MCF 10A (cell line): ENCODE data around the gene CCT3. TPM values are rescaled to one million over a fixed set of nuclear protein-coding genes. Genes with fewer than 3 reads are reported as not detected.

Experiments
- BruUV-seq: library from RNA; stranded (reverse); fragments of 400-500 nt; replicated peaks from 2 replicates; lab custom pipeline; 2021; lab: Mats Ljungman, UMichigan
- CTCF ChIA-PET: fragments of 300-600 bp; sonication (Branson Sonifier 250); formaldehyde crosslinking; extraction: SDS; loops from one replicate; lab custom pipeline; 2021; ENCODE audit warnings: antibody characterized with exemption, inconsistent platforms; lab: Yijun Ruan, JAX
- POLR2A ChIA-PET: fragments of 300-600, 350-650 bp; sonication (Branson Sonifier 250); formaldehyde crosslinking; extraction: SDS; loops from one replicate; lab custom pipeline; 2020; ENCODE audit warnings: antibody characterized with exemption, inconsistent platforms; lab: Yijun Ruan, JAX
- DNase-seq: peaks from one replicate; pipeline ENCODE4 v3.0.0-alpha.2; 2018; ENCODE audit not compliant: unreplicated experiment
- H3K27ac Mint-ChIP-seq: one replicate; pipeline ENCODE4 v1.8.0; 2022; ENCODE audit warnings: mild to moderate bottlenecking, low read depth, mixed read lengths; ENCODE audit not compliant: unreplicated experiment
- H3K27me3 Mint-ChIP-seq: one replicate; pipeline ENCODE4 v1.8.0; 2022; ENCODE audit warnings: mixed read lengths; ENCODE audit not compliant: insufficient read depth, unreplicated experiment
- H3K36me3 Mint-ChIP-seq: one replicate; pipeline ENCODE4 v1.8.0; 2022; ENCODE audit warnings: mild to moderate bottlenecking, moderate library complexity, mixed read lengths; ENCODE audit not compliant: insufficient read depth, unreplicated experiment
- H3K4me1 Mint-ChIP-seq: one replicate; pipeline ENCODE4 v1.8.0; 2022; ENCODE audit warnings: mixed read lengths; ENCODE audit not compliant: insufficient read depth, unreplicated experiment
- H3K4me3 Mint-ChIP-seq: one replicate; pipeline ENCODE4 v1.8.0; 2022; ENCODE audit warnings: mild to moderate bottlenecking, moderate library complexity, mixed read lengths; ENCODE audit not compliant: unreplicated experiment
- H3K9me3 Mint-ChIP-seq: one replicate; pipeline ENCODE4 v1.8.0; 2022; ENCODE audit warnings: mixed read lengths; ENCODE audit not compliant: unreplicated experiment
- intact Hi-C: fragments of 100-400 bp; cut with micrococcal nuclease; formaldehyde crosslinking; loops from 2 replicates; pipeline ENCODE4 v1.14.1; 2022
- total RNA-seq: library from RNA; stranded (reverse); gene quantifications from 2 replicates; pipeline ENCODE4 v1.2.3, GENCODE V29; 2022
- TF ChIP-seq, protein P1 (sequence below): fragments of 200-600 bp; IDR thresholded peaks from one replicate; pipeline ENCODE4 v1.8.0; 2022; ENCODE audit warnings: antibody characterized with exemption, mild to moderate bottlenecking; ENCODE audit not compliant: unreplicated experiment

Gene CCT3
- total RNA-seq, 1 experiment from 2014 or later, result 574 TPM

DNA sequence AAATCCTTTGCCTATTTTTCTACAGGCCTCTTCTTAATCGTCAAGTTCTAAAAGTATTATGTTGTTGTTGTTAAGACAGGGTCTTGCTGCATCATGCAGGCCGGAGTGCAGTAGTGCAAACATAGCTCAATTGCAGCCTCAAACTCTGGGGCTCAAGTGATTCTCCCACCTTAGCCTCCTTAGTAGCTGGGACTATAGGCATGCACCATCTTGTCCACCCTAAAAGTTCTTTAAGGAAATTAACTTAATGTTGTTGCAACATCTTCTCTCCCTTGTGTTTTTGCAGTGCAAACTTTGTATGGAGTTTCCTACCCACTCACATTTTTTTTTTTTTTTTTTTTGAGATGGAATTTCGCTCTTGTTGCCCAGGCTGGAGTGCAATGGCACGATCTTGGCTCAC is 34.9 kb downstream of the CCT3 start:
- ChIA-PET CTCF (interaction anchor here (0.7 to 4.5 kb wide), 6 partner anchors 13 to 283 kb away, joined by 3 to 24 read pairs (median 5); partner anchors contain the start of gene SMG5), POLR2A (interaction anchor here (0.6 to 13.5 kb wide), 11 partner anchors 9 to 685 kb away, joined by 3 to 210 read pairs (median 6); partner anchors contain the start of genes CCT3, PMF1, SMG5 and TMEM79)
- H3K27ac Mint-ChIP-seq, result no peak overlapping the region
- BruUV-seq, result no TSS peak
- H3K36me3 Mint-ChIP-seq, result peaks cover 65% of the 10 kb centered on the region
- H3K4me1 Mint-ChIP-seq, result peaks cover 11% of the 10 kb centered on the region
- TF ChIP-seq, protein P1, sequence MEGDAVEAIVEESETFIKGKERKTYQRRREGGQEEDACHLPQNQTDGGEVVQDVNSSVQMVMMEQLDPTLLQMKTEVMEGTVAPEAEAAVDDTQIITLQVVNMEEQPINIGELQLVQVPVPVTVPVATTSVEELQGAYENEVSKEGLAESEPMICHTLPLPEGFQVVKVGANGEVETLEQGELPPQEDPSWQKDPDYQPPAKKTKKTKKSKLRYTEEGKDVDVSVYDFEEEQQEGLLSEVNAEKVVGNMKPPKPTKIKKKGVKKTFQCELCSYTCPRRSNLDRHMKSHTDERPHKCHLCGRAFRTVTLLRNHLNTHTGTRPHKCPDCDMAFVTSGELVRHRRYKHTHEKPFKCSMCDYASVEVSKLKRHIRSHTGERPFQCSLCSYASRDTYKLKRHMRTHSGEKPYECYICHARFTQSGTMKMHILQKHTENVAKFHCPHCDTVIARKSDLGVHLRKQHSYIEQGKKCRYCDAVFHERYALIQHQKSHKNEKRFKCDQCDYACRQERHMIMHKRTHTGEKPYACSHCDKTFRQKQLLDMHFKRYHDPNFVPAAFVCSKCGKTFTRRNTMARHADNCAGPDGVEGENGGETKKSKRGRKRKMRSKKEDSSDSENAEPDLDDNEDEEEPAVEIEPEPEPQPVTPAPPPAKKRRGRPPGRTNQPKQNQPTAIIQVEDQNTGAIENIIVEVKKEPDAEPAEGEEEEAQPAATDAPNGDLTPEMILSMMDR, result no peak
- intact Hi-C loops, result no loop called here
- no peaks in the 10 kb centered on the region for H3K9me3 Mint-ChIP-seq
- H3K27me3 Mint-ChIP-seq, result no peaks in the 10 kb centered on the region
- H3K4me3 Mint-ChIP-seq, result no peak overlapping the region
- no peak for DNase-seq

DNA sequence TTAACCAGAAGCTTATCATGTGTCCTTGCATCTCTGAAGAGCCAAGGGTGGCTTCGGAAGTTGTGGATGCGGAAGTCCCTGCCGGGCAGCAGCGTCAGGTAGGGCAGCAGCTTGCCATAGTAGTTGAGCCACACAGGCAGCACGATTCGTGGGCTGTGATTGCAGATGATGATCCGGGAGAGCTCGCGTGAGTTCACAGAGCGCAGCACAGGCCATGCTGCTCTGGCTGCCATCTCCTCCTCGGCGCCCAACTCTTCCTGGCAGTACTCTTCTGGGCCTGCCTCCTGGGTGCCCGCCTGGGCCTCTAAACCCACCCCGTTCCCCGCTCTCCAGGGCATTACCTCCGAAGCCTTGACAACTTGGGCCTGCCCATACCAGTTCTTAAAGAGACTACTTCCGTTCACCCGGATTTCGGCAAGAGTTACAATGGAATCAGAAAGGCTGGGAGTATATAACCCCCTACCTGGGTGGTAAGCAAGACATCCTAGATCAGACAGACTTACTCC is 39.2 kb downstream of the CCT3 start, which contains the start of gene VHLL:
Gene VHLL (minus strand): TSS at position 456 of the 506 bp plus-strand sequence. CDS start 118 bp downstream, at position 338.
- Mint-ChIP-seq H3K9me3 (no peaks in the 10 kb centered on the region), H3K27ac (no peak within 1 kb of the TSS), H3K27me3 (no peaks in the 10 kb centered on the region), H3K4me3 (no peak within 1 kb of the TSS), H3K36me3 (peaks cover 35% of the 10 kb centered on the region), H3K4me1 (peaks cover 23% of the 10 kb centered on the region)
- POLR2A ChIA-PET, result interaction anchor here (13.5 kb wide), 1 partner anchor 15 kb away, joined by 210 read pairs; the partner anchor contains the start of genes SMG5 and TMEM79
- CTCF ChIA-PET, result interaction anchor here (0.6 to 3.7 kb wide), 4 partner anchors 15 to 169 kb away, joined by 3 to 16 read pairs (median 4); partner anchors contain the start of gene TMEM79
- TF ChIP-seq, protein P1, result no peak
- intact Hi-C loops, result no loop called here
- no peak for DNase-seq
- no TSS peak for BruUV-seq

DNA sequence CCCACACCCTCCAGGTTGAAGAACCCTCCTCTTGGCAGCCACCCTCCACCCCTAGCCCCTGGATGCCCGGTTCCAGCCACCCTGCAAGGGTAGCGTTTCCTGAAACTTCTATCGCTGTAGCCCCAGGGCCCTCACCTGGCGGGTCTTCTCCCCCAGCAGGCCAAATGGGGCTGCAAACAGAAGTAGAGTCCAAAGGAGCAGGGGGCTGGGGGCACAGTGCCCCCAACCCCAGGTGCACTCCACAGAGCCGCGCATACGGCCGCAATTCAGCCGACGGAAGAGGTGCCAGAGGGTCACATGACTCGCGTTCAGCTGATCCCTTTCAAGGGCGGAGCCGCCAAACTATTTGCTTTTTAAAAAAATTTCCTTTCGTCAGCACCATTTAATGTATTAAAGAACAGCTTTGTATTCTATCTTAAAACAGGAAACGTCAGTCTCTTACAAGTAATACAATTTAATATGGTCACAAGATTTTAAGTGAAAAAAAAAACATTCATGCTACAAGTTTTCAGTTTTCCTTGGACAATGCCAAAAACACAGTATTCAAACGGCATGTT is 42.6 kb downstream of the CCT3 start, which contains the start of gene GLMP:
Gene GLMP (minus strand): TSS at position 289 of the 557 bp plus-strand sequence. CDS start 34 bp downstream, at position 255.
- H3K36me3 Mint-ChIP-seq, result peaks cover 15% of the 10 kb centered on the region
- BruUV-seq, result no TSS peak
- peaks cover 19% of the 10 kb centered on the region for H3K4me1 Mint-ChIP-seq
- CTCF ChIA-PET, result interaction anchor here (0.6 to 0.9 kb wide), 3 partner anchors 12 to 32 kb away, joined by 3 to 4 read pairs (median 3); partner anchors contain the start of gene SMG5
- DNase-seq, result peak; percentile 53
- TF ChIP-seq, protein P1, result no peak
- H3K27me3 Mint-ChIP-seq, result no peaks in the 10 kb centered on the region
- intact Hi-C loops, result no loop called here
- peak within 1 kb of the TSS; percentile 93 for H3K4me3 Mint-ChIP-seq
- no peaks in the 10 kb centered on the region for H3K9me3 Mint-ChIP-seq
- POLR2A ChIA-PET, result interaction anchor here (0.6 to 13.5 kb wide), 7 partner anchors 11 to 149 kb away, joined by 3 to 210 read pairs (median 3); partner anchors contain the start of genes CCT3, PMF1, SLC25A44 and SMG5
- peak within 1 kb of the TSS; percentile 96 for H3K27ac Mint-ChIP-seq

DNA sequence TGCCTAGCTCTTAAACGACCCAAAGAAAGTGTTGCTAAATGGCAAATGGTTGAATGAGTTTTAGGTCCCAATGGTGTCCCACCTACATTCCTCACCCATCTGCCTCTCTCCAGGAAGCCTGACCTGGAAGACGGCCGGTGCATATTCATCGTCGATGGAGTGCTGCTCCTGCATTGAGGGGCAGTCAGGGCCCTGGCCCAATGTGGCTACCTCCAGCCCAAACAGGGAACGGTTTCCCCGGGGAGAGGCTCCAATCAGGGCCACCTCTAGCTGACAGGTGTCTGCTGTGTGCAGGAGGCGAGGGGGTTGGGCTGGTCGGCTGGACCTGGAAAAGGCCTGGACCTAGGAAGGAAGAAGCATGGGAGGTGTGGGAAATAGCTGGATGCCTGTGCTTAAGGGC is 44.2 kb downstream of the CCT3 start:
- Mint-ChIP-seq H3K27me3 (no peaks in the 10 kb centered on the region), H3K9me3 (no peaks in the 10 kb centered on the region), H3K4me1 (peaks cover 19% of the 10 kb centered on the region), H3K27ac (no peak overlapping the region), H3K4me3 (peak overlapping the region; percentile 93), H3K36me3 (peaks cover 22% of the 10 kb centered on the region)
- no peak for DNase-seq
- intact Hi-C loops, result no loop called here
- TSS peak; percentile 26 for BruUV-seq
- ChIA-PET CTCF (interaction anchor here (0.6 to 1.2 kb wide), 3 partner anchors 11 to 163 kb away, joined by 3 read pairs; partner anchors contain the start of gene SMG5), POLR2A (interaction anchor here (0.6 to 13.5 kb wide), 4 partner anchors 9 to 169 kb away, joined by 3 to 210 read pairs (median 4); partner anchors contain the start of genes SMG5 and TMEM79)
- TF ChIP-seq, protein P1, result no peak
